ENCODE results near the gene POPDC2.
"Not testable (repeated sequence)": the region's sequence is repeated elsewhere in the genome, so short reads cannot be mapped to it uniquely, and the experiment has no call there.

Gene POPDC2

DNA sequence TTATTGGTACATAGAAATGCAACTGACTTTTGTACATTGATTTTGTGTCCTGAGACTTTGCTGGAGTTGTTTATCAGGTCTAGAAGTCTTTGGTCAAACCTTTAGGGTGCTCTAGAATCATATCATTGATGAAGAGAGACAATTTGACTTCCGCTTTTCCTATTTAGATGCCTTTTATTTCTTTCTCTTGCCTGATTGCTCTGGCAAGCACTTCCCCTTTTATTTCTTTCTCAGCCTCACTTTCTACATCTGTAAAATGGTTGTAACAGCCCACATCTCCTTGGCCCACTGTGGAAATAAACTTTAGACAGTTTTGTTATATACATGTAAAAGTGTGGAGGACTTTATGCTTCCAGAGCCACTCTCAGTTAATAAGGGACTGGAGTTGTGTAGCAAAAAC, 48.7 kb downstream of the POPDC2 start:
- DNase-seq, result no peak

DNA sequence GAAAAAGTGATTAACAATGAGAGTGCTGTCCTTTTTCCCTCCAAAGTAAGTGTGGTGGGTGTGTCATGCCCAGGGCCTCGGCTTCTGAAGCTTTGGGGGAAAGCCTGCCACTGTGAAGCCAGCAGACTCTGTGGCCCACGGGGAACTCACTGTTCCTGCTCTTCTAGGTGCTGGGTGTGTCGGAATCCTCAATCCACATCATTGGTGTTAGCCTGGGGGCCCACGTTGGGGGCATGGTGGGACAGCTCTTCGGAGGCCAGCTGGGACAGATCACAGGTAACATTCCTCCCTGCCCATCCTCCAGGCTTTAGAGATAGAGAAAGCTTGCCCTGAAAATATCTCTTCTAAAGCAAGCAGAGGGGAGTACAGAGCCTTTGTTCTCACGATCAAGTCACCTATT, 51.1 kb downstream of the POPDC2 start:
- DNase-seq, result no peak

DNA sequence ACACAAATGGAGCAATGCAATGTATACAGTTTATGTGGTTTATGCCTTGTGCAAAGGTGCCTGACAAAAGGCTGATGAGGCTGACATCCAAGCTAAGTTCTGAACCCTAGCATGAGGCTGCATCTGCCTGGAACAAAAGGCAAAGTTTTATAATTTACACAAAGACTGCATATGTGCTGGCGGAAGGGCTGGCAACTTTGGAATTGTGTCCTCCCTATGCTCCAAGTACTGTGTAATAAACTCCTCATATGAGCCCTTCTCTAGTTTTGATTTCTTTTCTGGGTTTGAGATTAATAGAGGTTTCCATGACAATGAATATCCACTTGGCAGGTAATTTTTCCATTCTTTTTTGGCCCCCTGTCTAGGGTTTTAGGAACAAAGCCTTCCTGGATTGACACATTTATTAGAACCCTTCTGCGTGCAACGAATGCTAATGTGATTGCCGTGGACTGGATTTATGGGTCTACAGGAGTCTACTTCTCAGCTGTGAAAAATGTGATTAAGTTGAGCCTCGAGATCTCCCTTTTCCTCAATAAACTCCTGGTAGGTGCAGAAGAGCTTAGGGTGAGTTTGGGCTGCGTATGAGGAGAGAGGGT, 51.9 kb downstream of the POPDC2 start:
- no peak for DNase-seq

DNA sequence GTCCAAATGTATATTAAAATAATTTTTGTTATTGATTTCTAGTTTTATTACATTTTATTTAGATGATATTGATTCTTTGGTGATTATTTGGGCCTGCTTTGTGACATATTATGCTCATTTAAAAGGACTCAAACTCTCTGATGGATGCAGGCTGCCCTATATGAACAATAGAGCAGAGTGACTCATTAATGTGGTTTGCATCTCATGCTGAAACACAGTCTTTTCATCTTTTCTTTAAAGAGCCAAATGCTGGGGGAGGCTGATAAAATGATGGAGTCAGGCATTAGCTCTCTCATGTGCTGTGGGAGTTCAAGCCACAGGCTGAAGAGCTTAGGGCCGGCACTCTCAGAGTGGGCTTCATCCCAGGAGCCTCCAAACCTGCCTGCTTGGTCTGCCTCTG, 55.5 kb downstream of the POPDC2 start:
- no peak for DNase-seq

DNA sequence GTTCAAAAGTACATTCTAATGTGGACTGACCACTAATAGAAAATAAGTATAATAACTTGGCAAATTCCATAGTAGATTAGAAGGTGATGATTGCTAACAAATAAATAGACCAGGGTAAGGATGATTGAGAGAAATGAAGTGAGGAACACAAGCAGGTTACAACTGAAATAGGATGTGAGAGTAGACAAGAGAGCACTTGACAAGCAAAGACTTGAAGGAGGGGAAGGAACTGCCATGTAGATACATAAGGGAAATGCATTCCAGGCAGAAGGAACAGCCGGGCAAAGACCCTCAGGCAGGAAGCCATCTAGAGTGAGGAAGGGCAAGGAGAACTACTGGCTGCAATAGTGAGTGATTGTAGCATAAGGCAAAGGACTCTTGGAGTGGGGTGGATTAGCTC, 57.7 kb downstream of the POPDC2 start:
- DNase-seq, result no peak

DNA sequence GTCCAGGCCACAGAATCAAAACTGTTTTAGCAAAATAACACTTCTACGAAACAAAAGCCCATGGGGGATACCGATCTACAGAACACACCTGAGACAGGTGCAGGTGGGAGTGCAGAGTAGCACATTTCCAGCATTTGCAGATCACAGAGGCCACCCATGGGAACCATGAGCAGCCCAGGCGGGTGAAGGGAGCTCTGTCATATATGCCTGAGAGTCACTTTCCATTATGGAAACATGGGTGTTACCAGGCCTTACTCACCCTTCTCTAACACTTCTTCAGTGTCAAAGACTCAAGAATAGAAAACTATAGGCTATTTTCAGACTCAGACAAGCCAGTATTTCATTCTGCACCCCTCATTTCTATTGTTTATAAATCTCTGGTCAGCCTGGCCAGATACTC, 59.2 kb downstream of the POPDC2 start:
- DNase-seq, result no peak

DNA sequence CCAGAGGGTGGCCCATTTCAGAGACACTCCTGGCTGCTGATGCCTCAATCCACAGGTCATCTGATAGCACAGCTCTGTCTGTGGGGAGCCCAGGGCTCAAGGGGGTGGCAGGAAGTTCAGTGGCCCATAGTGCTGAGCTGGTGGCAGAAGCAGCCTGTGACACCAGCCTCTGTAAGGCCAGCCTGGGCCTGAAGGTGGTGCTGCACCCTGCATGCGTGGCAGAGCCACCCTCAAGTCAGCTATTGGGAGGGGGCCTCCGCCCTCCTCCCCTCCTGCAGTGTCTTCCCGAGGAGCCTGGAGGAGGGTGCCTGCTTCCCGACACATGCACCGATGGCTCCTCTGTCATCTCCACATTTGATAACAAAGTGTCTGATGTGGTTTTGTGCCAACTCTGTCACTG, 59.7 kb downstream of the POPDC2 start:
- DNase-seq, result peak; percentile 12

DNA sequence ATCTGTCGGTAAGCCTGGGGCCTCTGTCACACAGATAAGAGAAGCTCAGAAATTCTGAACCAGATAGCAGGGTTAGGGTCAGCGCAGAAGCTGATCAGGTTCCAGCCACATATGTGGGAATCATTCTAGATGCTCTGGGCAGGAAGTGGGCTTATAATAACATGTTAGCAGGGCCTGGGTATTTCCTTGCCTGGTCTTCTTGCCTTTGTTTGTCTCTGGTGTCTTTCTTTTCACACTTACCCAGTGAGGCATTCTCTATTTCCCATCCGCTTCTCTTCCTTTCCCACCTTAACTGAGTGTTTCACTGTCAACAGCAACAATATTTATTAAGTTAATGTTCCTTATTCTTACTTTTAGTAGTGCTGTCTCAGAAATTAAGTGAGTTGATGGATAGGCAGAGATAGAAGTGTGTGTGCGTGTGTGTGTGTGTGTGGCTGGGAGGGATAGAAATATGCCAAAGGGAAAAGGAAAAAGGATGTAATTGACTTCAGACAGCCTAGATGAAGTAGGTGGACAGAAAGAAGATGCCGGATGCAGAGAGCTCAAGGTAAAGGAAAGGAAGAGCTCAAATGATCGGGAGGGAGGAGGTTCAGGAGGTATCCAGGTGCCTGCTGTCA, 60.7 kb downstream of the POPDC2 start:
- no peak for DNase-seq

DNA sequence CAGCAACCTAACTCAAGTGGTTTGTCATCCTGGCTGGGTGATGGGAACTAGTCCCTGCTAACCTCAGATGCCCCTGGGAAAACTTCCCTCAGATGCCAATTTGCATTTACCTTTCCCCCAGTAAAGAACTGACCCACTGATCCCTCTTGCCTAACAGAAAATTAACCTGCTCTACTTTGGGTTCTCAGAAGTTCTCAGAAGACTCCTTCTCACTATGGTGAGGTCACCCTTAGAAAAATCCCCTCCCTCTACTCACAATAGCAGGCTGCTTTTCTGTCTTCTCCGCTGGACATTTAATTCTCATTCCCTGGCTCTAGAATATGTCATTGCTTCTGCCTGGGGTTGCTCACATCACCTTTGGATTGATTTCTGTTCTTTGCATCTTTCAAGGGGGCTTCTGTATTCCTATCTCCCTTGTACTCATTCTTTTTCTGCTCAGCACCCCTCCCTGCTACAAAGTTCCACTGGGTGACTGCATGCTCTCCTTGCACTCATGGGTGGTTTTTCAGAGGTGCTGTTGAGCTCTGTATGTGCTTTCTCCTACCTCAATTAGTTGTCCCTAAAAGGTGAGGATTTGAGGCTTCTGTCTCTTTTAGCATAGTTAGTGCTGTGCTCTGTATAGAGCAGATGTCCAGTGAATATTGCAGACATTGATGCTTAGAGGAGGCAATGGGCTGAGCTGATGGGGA, 61.8 kb downstream of the POPDC2 start:
- no peak for DNase-seq

DNA sequence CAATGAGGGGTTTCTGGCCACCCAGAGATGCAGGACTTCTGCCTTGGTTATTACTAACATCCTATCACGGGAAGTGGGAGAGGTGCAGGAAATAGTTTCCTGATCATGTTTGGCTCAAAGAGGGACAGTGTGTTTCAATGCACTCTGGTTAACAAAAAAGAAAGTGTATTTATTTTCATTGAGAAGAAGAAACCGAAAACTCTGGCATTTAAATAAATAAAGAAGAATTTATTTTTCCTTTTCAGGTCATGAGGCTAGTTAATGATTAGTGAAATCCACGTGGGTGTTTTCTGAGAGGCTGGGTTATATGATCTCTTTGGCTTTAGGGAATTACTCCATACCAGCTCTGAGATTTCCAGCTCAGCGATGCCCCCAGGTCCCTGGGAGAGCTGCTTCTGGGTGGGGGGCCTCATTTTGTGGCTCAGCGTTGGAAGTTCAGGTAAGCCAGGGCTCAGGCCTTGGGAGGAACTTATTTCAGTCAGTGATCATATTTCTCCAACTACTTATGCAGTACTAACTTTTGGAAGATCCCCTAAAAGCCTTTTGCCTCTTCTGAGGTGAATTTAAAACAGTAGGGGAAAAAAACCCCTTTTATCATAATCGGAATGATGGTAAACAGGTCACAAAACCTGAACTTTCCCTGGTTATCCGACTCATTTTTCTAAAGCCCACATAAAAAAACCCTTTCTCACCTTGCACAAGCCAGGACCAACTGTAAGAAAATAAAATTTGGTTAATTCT, 62.7 kb downstream of the POPDC2 start, which contains the start of gene PLA1A:
TSS of gene PLA1A (plus strand) at position 338 of the 741 bp plus-strand sequence. CDS start at position 367, 29 bp downstream.
- DNase-seq, result no peak

DNA sequence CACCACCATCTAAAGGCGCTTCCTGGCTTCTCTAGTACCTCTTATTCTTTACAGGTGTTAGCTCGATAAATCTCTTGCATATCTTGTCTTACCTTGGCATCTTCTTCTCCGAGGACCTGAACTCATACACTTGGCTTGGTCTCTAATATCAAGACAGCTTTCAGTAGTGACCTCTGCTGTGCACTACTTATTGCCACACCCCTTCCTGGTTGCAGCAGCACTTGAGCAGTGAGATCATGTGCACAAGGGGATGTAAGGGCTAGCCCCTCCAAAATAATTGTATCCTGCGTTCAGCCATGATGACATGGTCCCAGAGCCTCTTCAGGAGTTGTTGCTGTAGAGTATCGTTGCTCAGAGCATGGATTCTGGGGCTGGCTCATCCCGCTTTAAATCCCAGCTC, 64.0 kb downstream of the POPDC2 start:
- no peak for DNase-seq

DNA sequence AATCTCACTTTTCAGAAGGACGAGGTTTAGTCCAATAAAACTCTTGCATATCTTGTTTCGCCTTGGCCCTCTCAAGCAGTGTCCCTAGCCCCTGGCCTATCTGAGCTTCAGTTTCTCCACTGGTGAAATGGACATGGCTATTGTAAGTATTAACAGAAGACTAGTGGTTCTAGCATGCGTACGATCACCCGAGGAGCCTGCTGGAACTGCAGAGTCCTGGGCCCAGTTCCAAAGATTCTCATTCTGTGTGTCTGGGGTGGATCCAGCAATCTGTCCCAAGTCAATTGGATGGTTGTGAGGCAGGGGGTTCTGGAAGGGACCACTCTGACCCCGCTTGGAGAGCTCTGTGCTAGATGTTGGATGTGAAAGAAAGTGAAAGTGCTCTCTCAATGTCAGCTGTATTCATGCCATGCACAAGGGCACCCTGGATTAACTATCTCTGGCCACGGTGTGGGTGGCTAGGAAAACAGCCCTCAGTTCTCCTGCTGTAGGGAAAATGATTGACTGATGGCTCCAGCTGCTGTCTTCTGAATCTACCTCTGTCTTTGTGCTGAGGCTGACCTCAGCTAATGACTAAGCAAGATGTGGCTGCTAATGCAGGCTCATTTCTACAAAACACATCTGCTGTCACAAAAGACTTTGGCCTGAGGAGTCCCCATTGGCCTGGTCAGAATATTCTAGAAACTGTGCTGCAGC, 64.6 kb downstream of the POPDC2 start:
- DNase-seq, result no peak

DNA sequence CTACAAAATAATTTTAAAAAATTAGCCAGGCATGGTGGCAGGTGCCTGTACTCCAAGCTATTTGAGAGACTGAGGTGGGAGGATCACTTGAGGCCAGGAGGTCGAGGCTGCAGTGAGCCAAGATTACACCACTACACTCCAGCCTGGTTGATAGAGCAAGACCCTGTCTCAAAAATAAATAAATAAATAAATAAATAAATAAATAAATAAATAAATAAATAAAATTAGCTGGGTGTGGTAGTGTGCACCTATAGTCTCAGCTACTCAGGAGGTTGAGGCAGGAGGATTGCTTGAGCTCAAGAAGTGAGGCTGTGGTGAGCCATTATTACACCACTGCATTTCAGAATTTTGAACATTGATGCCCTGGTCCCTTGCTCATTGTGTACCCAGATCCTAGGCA, 65.5 kb downstream of the POPDC2 start:
- DNase-seq, result not testable (repeated sequence)

DNA sequence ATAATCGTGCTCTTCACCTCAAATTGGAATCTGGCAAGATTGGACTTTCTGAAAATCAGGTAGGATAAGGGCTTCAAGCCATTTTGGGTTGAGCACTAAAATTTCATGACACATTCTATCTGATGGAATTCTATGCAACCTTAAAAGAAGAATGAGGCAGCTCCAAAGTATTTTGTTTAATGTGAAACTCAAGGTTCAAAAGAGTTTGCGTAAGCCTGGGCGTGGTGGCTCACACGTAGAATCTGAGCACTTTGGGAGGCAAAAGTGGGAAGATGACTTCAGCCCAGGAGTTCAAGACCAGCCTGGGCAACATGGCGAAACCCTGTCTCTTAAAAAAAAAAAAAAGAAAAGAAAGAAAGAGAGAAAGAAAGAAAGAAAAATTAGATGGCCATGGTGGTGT, 66.3 kb downstream of the POPDC2 start:
- no peak for DNase-seq

DNA sequence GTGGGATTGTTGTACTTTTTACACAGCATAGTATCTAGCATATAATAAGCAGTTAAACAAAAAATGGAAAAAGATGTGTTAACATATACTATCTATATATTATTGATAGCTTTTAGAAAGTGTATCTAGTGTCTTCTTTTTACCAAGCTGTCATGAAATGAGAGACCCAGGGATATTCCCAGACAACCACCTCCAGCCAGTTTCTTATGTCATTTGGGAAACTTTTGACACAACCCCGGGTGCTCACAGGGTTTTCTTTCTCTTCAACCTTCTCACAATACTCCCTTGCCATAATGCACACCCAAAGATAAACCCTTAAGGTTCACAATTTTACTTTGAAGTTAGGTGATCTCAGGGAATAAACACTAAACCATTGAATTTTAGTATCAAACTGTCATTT, 67.5 kb downstream of the POPDC2 start:
- DNase-seq, result no peak

Data from CD4-positive, alpha-beta T cell treated with Interleukin-21 for 1 hour (primary cell).